ENCODE data around the gene CRABP1.

The CRABP1 gene

GRCh38 chr15:78360958-78361718 lies 21.0 kb downstream of the CRABP1 start:
- no peaks in the 10 kb centered on the region for H3K36me3 ChIP-seq (ENCODE audit: insufficient read depth, insufficient read length, low read length)
- no peak for DNase-seq (ENCODE audit: low read depth, low spot score)
- no peaks in the 10 kb centered on the region for H3K27me3 ChIP-seq (ENCODE audit: insufficient read depth, insufficient read length)
- peaks cover 3% of the 10 kb centered on the region for H3K4me1 ChIP-seq (ENCODE audit: insufficient read depth, insufficient read length)
- H3K9me3 ChIP-seq (ENCODE audit: insufficient read depth, low read length), result no peaks in the 10 kb centered on the region
- H3K9ac ChIP-seq (ENCODE audit: insufficient read length, low read depth), result no peak overlapping the region
- no peak for TF ChIP-seq YY1 (IDR thresholded peaks at IDR 0.05; ENCODE audit: insufficient read depth, insufficient read length)
- H3K4me3 ChIP-seq (ENCODE audit: insufficient read length, low read depth), result no peak overlapping the region

- no peak overlapping the region for H3K4me3 ChIP-seq (ENCODE audit: insufficient read length, low read depth)
- no peaks in the 10 kb centered on the region for H3K27me3 ChIP-seq (ENCODE audit: insufficient read depth, insufficient read length)
- TF ChIP-seq YY1 (IDR thresholded peaks at IDR 0.05; ENCODE audit: insufficient read depth, insufficient read length) (no peak), SUZ12 (IDR thresholded peaks at IDR 0.05; ENCODE audit: extremely low read depth, insufficient read depth, insufficient read length) (no peak), ZNF274 (IDR thresholded peaks at IDR 0.05; ENCODE audit: low read depth, low read length) (no peak)
- H3K36me3 ChIP-seq (ENCODE audit: insufficient read depth, insufficient read length, low read length), result no peaks in the 10 kb centered on the region
- H3K9ac ChIP-seq (ENCODE audit: insufficient read length, low read depth), result no peak overlapping the region
- no peak for DNase-seq (ENCODE audit: low read depth, low spot score)
- H3K9me3 ChIP-seq (ENCODE audit: insufficient read depth, low read length), result no peaks in the 10 kb centered on the region
- H3K4me1 ChIP-seq (ENCODE audit: insufficient read depth, insufficient read length), result peaks cover 3% of the 10 kb centered on the region
Measured at GRCh38 chr15:78361771-78362506, 21.8 kb downstream of the CRABP1 start.

GRCh38 chr15:78362716-78363380 lies 22.7 kb downstream of the CRABP1 start:
- TF ChIP-seq YY1 (IDR thresholded peaks at IDR 0.05; ENCODE audit: insufficient read depth, insufficient read length) (no peak), SUZ12 (IDR thresholded peaks at IDR 0.05; ENCODE audit: extremely low read depth, insufficient read depth, insufficient read length) (no peak), ZNF274 (IDR thresholded peaks at IDR 0.05; ENCODE audit: low read depth, low read length) (no peak)
- Histone ChIP-seq H3K36me3 (ENCODE audit: insufficient read depth, insufficient read length, low read length) (no peaks in the 10 kb centered on the region), H3K27me3 (ENCODE audit: insufficient read depth, insufficient read length) (no peaks in the 10 kb centered on the region), H3K9me3 (ENCODE audit: insufficient read depth, low read length) (no peaks in the 10 kb centered on the region), H3K9ac (ENCODE audit: insufficient read length, low read depth) (no peak overlapping the region), H3K4me3 (ENCODE audit: insufficient read length, low read depth) (no peak overlapping the region), H3K4me1 (ENCODE audit: insufficient read depth, insufficient read length) (peaks cover 3% of the 10 kb centered on the region)
- no peak for DNase-seq (ENCODE audit: low read depth, low spot score)

- no peak overlapping the region for H3K4me3 ChIP-seq (ENCODE audit: insufficient read length, low read depth)
- H3K9ac ChIP-seq (ENCODE audit: insufficient read length, low read depth), result no peak overlapping the region
- no peaks in the 10 kb centered on the region for H3K36me3 ChIP-seq (ENCODE audit: insufficient read depth, insufficient read length, low read length)
Measured at GRCh38 chr15:78363381-78363734, 23.2 kb downstream of the CRABP1 start.

DNA sequence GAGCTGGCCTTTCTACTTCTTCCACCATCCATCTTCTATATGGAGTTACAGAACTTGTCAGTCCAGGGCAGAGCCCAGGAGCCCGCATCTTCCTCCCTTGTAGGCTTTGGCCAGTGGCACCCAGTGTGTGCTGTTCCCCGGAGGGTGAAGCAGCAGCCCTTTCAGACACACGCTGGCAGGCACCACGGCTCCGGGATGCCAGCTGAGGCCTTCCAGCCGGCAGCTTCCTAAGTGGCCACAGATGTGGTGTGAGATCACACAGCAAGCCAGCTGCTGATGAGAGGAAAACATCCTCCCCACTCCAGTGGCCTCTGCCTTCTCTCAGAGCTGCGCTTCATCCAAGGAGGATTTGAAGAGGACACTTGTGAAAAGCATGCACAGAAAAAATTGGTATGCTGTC lies 24.1 kb downstream of the CRABP1 start:
- Histone ChIP-seq H3K4me3 (ENCODE audit: insufficient read length, low read depth) (no peak overlapping the region), H3K27me3 (ENCODE audit: insufficient read depth, insufficient read length) (no peaks in the 10 kb centered on the region), H3K9ac (ENCODE audit: insufficient read length, low read depth) (no peak overlapping the region), H3K4me1 (ENCODE audit: insufficient read depth, insufficient read length) (peaks cover 3% of the 10 kb centered on the region), H3K9me3 (ENCODE audit: insufficient read depth, low read length) (no peaks in the 10 kb centered on the region), H3K36me3 (ENCODE audit: insufficient read depth, insufficient read length, low read length) (no peaks in the 10 kb centered on the region)
- DNase-seq (ENCODE audit: low read depth, low spot score), result no peak
- TF ChIP-seq YY1 (IDR thresholded peaks at IDR 0.05; ENCODE audit: insufficient read depth, insufficient read length), result no peak
- no peak for TF ChIP-seq SUZ12 (IDR thresholded peaks at IDR 0.05; ENCODE audit: extremely low read depth, insufficient read depth, insufficient read length)
- no peak for TF ChIP-seq ZNF274 (IDR thresholded peaks at IDR 0.05; ENCODE audit: low read depth, low read length)

More at GRCh38 chr15:78363381-78363734, 23.2 kb downstream of the CRABP1 start:
- Histone ChIP-seq H3K4me1 (ENCODE audit: insufficient read depth, insufficient read length) (peaks cover 3% of the 10 kb centered on the region), H3K27me3 (ENCODE audit: insufficient read depth, insufficient read length) (no peaks in the 10 kb centered on the region), H3K9me3 (ENCODE audit: insufficient read depth, low read length) (no peaks in the 10 kb centered on the region)
- DNase-seq (ENCODE audit: low read depth, low spot score), result no peak
- TF ChIP-seq YY1 (IDR thresholded peaks at IDR 0.05; ENCODE audit: insufficient read depth, insufficient read length) (no peak), ZNF274 (IDR thresholded peaks at IDR 0.05; ENCODE audit: low read depth, low read length) (no peak), SUZ12 (IDR thresholded peaks at IDR 0.05; ENCODE audit: extremely low read depth, insufficient read depth, insufficient read length) (no peak)

DNA sequence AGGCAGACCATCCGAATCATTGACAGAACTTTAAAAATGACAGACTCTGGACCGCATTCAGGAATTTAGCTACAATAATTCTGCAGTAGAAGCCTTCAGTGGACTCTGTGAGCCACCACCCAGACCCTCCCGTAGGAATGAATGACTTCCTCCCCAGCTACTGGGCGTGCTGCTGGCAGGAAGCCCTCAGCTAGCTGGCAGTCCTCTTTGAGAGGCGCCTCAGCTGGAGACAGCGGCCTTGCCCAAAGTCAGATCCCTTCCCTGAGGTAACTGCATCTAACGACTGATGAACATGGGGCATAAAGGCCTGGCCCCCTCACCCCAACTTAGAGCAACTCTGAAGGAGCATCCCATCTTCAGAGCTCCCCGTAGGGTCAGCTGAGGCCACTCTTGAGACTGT lies 25.8 kb downstream of the CRABP1 start:
- Histone ChIP-seq H3K9ac (ENCODE audit: insufficient read length, low read depth) (no peak overlapping the region), H3K9me3 (ENCODE audit: insufficient read depth, low read length) (no peaks in the 10 kb centered on the region), H3K4me1 (ENCODE audit: insufficient read depth, insufficient read length) (no peaks in the 10 kb centered on the region), H3K4me3 (ENCODE audit: insufficient read length, low read depth) (no peak overlapping the region), H3K36me3 (ENCODE audit: insufficient read depth, insufficient read length, low read length) (no peaks in the 10 kb centered on the region), H3K27me3 (ENCODE audit: insufficient read depth, insufficient read length) (no peaks in the 10 kb centered on the region)
- DNase-seq (ENCODE audit: low read depth, low spot score), result no peak
- TF ChIP-seq SUZ12 (IDR thresholded peaks at IDR 0.05; ENCODE audit: extremely low read depth, insufficient read depth, insufficient read length) (no peak), ZNF274 (IDR thresholded peaks at IDR 0.05; ENCODE audit: low read depth, low read length) (no peak), YY1 (IDR thresholded peaks at IDR 0.05; ENCODE audit: insufficient read depth, insufficient read length) (no peak)

- Histone ChIP-seq H3K4me3 (ENCODE audit: insufficient read length, low read depth) (no peak overlapping the region), H3K36me3 (ENCODE audit: insufficient read depth, insufficient read length, low read length) (no peaks in the 10 kb centered on the region), H3K9ac (ENCODE audit: insufficient read length, low read depth) (no peak overlapping the region), H3K4me1 (ENCODE audit: insufficient read depth, insufficient read length) (no peaks in the 10 kb centered on the region), H3K9me3 (ENCODE audit: insufficient read depth, low read length) (no peaks in the 10 kb centered on the region), H3K27me3 (ENCODE audit: insufficient read depth, insufficient read length) (no peaks in the 10 kb centered on the region)
- no peak for TF ChIP-seq YY1 (IDR thresholded peaks at IDR 0.05; ENCODE audit: insufficient read depth, insufficient read length)
- TF ChIP-seq ZNF274 (IDR thresholded peaks at IDR 0.05; ENCODE audit: low read depth, low read length), result no peak
- no peak for TF ChIP-seq SUZ12 (IDR thresholded peaks at IDR 0.05; ENCODE audit: extremely low read depth, insufficient read depth, insufficient read length)
- DNase-seq (ENCODE audit: low read depth, low spot score), result no peak
Measured at GRCh38 chr15:78366342-78366741, 26.2 kb downstream of the CRABP1 start.
